H1 (cell line): Measurements from ENCODE around the gene TPD52L2. TPM values are rescaled to one million over a fixed set of nuclear protein-coding genes. Genes with fewer than 3 reads are reported as not detected.

Source experiments
- CTCF ChIA-PET: fragments of 300-600 bp; sonication (Branson Sonifier 250); formaldehyde crosslinking; loops from one replicate; lab custom pipeline; 2021; ENCODE audit not compliant: partially characterized antibody; lab: Charles Lee
- POLR2A ChIA-PET: fragments of 300-600 bp; sonication (Branson Sonifier 250); formaldehyde crosslinking; loops from one replicate; lab custom pipeline; 2021; ENCODE audit warnings: inconsistent platforms; ENCODE audit not compliant: partially characterized antibody; lab: Charles Lee
- DNase-seq, 2 experiments: peaks; one replicate each; pipeline versions ENCODE4 v3.0.0 to v3.0.0-alpha.2; 2010 to 2022; ENCODE audit warnings: low spot score in 2 of 2, low read depth in 1 of 2, mixed read lengths in 1 of 2
- FAIRE-seq: peaks from 2 replicates; lab custom pipeline; 2011; peaks lifted over from hg19 to GRCh38; lab: Jason Lieb, UNC
- H2AFZ ChIP-seq: 2 replicates; pipeline ENCODE4 v1.8.1; 2012; ENCODE audit warnings: low read length, inconsistent platforms
- H2AK5ac ChIP-seq: 2 replicates; pipeline ENCODE4 v1.6.1; 2013; ENCODE audit warnings: low read depth, low read length
- H2BK120ac ChIP-seq: replicated peaks from 2 replicates; pipeline ENCODE3; 2013; ENCODE audit warnings: low read depth, low read length, inconsistent platforms
- H2BK12ac ChIP-seq: 2 replicates; pipeline ENCODE4 v1.6.1; 2013; ENCODE audit warnings: low read depth, low read length
- H2BK15ac ChIP-seq: 2 replicates; pipeline ENCODE4 v1.6.1; 2013; ENCODE audit warnings: low read length
- H2BK20ac ChIP-seq: 2 replicates; pipeline ENCODE4 v1.6.1; 2013; ENCODE audit warnings: low read length
- H2BK5ac ChIP-seq: 2 replicates; pipeline ENCODE4 v1.6.1; 2013; ENCODE audit warnings: low read depth, low read length
- H3K14ac ChIP-seq: 2 replicates; pipeline ENCODE4 v1.6.1; 2013; ENCODE audit warnings: inconsistent platforms; ENCODE audit not compliant: insufficient read length
- H3K18ac ChIP-seq: 2 replicates; pipeline ENCODE4 v1.6.1; 2013; ENCODE audit warnings: low read length; ENCODE audit errors: extremely low read depth
- H3K23ac ChIP-seq: 2 replicates; pipeline ENCODE4 v1.6.1; 2013; ENCODE audit warnings: inconsistent platforms; ENCODE audit not compliant: insufficient read length
- H3K23me2 ChIP-seq: 2 replicates; pipeline ENCODE4 v1.6.1; 2013; ENCODE audit warnings: low read depth, low read length
- H3K27ac ChIP-seq: 2 replicates; pipeline ENCODE4 v1.6.1; 2011; ENCODE audit warnings: low read depth, low read length, inconsistent platforms
- H3K27me3 ChIP-seq, 4 experiments: replicated peaks in 1 of 4; 1 replicate in 1 of 4; 2 replicates in 3 of 4; pipeline versions ENCODE4 v1.6.1 to v1.8.1; 2011 to 2013; ENCODE audit warnings: low read length in 3 of 4, mild to moderate bottlenecking in 3 of 4, inconsistent platforms in 2 of 4, mixed read lengths in 2 of 4, moderate library complexity in 1 of 4; ENCODE audit not compliant: control insufficient read depth in 3 of 4, insufficient read depth in 3 of 4; ENCODE audit errors: extremely low read depth in 1 of 4
- H3K36me3 ChIP-seq, 4 experiments: 2 replicates each; pipeline versions ENCODE4 v1.6.1 to v1.8.1; 2011 to 2013; ENCODE audit warnings: mild to moderate bottlenecking in 4 of 4, low read length in 3 of 4, moderate library complexity in 2 of 4, control low read depth in 1 of 4, inconsistent platforms in 1 of 4; ENCODE audit not compliant: insufficient read depth in 4 of 4, control insufficient read depth in 2 of 4
- H3K4ac ChIP-seq: replicated peaks from 2 replicates; pipeline ENCODE3; 2013; ENCODE audit warnings: low read length, low read depth, mixed read lengths, inconsistent platforms; ENCODE audit not compliant: insufficient read length
- H3K4me1 ChIP-seq, 4 experiments: replicated peaks in 1 of 4; 1 replicate in 1 of 4; 2 replicates in 3 of 4; pipeline versions ENCODE4 v1.6.1 to v1.8.1; 2011 to 2013; ENCODE audit warnings: low read length in 3 of 4, inconsistent platforms in 2 of 4, mixed read lengths in 1 of 4; ENCODE audit not compliant: insufficient read depth in 4 of 4, control insufficient read depth in 3 of 4
- H3K4me2 ChIP-seq, 2 experiments: 2 replicates each; pipeline versions ENCODE4 v1.6.1 to v1.8.1; 2011 to 2013; ENCODE audit warnings: low read depth in 2 of 2, low read length in 2 of 2, control low read depth in 1 of 2, inconsistent platforms in 1 of 2, mild to moderate bottlenecking in 1 of 2; ENCODE audit not compliant: insufficient read depth in 1 of 2
- H3K4me3 ChIP-seq, 4 experiments: fragments of 200-600, 300-600 bp in 1 of 4; sonication (generic), shearing (Covaris generic), sonication (Bioruptor Twin) in 1 of 4; 2 replicates each; pipeline versions ENCODE4 v1.5.1 to v1.8.1; 2011 to 2016; ENCODE audit warnings: low read length in 4 of 4, low read depth in 3 of 4, control low read depth in 2 of 4, inconsistent platforms in 2 of 4, mild to moderate bottlenecking in 2 of 4, mixed read lengths in 1 of 4, moderate library complexity in 1 of 4; ENCODE audit not compliant: insufficient read depth in 2 of 4; ENCODE audit errors: extremely low read depth in 1 of 4
- H3K56ac ChIP-seq: replicated peaks from 2 replicates; pipeline ENCODE3; 2013; ENCODE audit warnings: low read depth, mild to moderate bottlenecking, mixed read lengths, low read length, inconsistent platforms; ENCODE audit not compliant: insufficient read length
- H3K79me1 ChIP-seq: 2 replicates; pipeline ENCODE4 v1.6.1; 2013; ENCODE audit warnings: low read depth, low read length, control low read depth
- H3K79me2 ChIP-seq, 2 experiments: 2 replicates each; pipeline versions ENCODE4 v1.6.1 to v1.8.1; 2012 to 2013; ENCODE audit warnings: low read length in 2 of 2, mild to moderate bottlenecking in 2 of 2, inconsistent platforms in 1 of 2; ENCODE audit not compliant: insufficient read depth in 2 of 2, control insufficient read depth in 1 of 2
- H3K9ac ChIP-seq, 4 experiments: replicated peaks in 1 of 4; 1 replicate in 1 of 4; 2 replicates in 3 of 4; pipeline versions ENCODE4 v1.6.1 to v1.8.1; 2011 to 2013; ENCODE audit warnings: low read depth in 3 of 4, low read length in 3 of 4, control low read depth in 2 of 4, mild to moderate bottlenecking in 2 of 4, moderate library complexity in 2 of 4, inconsistent platforms in 1 of 4; ENCODE audit errors: extremely low read depth in 1 of 4
- H3K9me3 ChIP-seq, 2 experiments: 2 replicates each; pipeline versions ENCODE4 v1.6.1 to v1.8.1; 2012 to 2013; ENCODE audit warnings: mild to moderate bottlenecking in 2 of 2, moderate library complexity in 2 of 2, control low read depth in 1 of 2, inconsistent platforms in 1 of 2, low read depth in 1 of 2, low read length in 1 of 2, mixed read lengths in 1 of 2; ENCODE audit not compliant: insufficient read depth in 2 of 2
- H4K20me1 ChIP-seq, 2 experiments: replicated peaks in 1 of 2; 2 replicates each; pipeline versions ENCODE3 to v1.8.1; 2011 to 2013; ENCODE audit warnings: inconsistent platforms in 2 of 2, low read length in 2 of 2, mild to moderate bottlenecking in 1 of 2; ENCODE audit not compliant: insufficient read depth in 2 of 2, control insufficient read depth in 1 of 2
- H4K5ac ChIP-seq: 2 replicates; pipeline ENCODE4 v1.6.1; 2013; ENCODE audit warnings: low read length, low read depth, mixed read lengths, inconsistent platforms; ENCODE audit not compliant: insufficient read length
- H4K8ac ChIP-seq: 2 replicates; pipeline ENCODE4 v1.8.0; 2013; ENCODE audit warnings: mild to moderate bottlenecking, moderate library complexity, low read length, inconsistent platforms; ENCODE audit not compliant: insufficient read depth; ENCODE audit errors: extremely low read depth
- H4K91ac ChIP-seq: replicated peaks from 2 replicates; pipeline ENCODE3; 2013; ENCODE audit warnings: low read length, mixed read lengths, inconsistent platforms; ENCODE audit not compliant: insufficient read length
- ASH2L ChIP-seq: fragments of 200-600, 300-600 bp; sonication (generic); IDR thresholded peaks from one replicate; pipeline ENCODE4 v1.7.1; 2017; ENCODE audit warnings: low read length
- GTF2F1 ChIP-seq: IDR thresholded peaks from 2 replicates; pipeline ENCODE4 v1.6.1; 2012; ENCODE audit warnings: low read depth, low read length, improper control_type of control experiment, borderline replicate concordance
- JUND ChIP-seq: IDR thresholded peaks from 2 replicates; pipeline ENCODE4 v1.6.1; 2011; ENCODE audit warnings: mild to moderate bottlenecking, improper control_type of control experiment, low read length
- POLR2A ChIP-seq, 2 experiments: IDR thresholded peaks; 1 replicate in 1 of 2; 2 replicates in 1 of 2; pipeline ENCODE4 v1.6.1; 2011; ENCODE audit warnings: low read depth in 2 of 2, low read length in 2 of 2, mild to moderate bottlenecking in 2 of 2; ENCODE audit errors: control extremely low read depth in 1 of 2
- POU5F1 ChIP-seq: IDR thresholded peaks from 2 replicates; pipeline ENCODE4 v1.6.1; 2011; ENCODE audit warnings: low read depth, mild to moderate bottlenecking, low read length, moderate library complexity
- WGBS, 2 experiments: shearing (Covaris generic) in 1 of 2; methylation state at CpG; one replicate each; pipeline versions ENCODE4 v1.1.6 to v1.1.7; 2013 to 2015; ENCODE audit warnings: low lambda C conversion rate in 2 of 2, mixed read lengths in 2 of 2, inconsistent platforms in 1 of 2, low coverage in 1 of 2, missing lambda C conversion rate in 1 of 2; ENCODE audit not compliant: insufficient replicate concordance in 2 of 2, insufficient coverage in 1 of 2, insufficient read length in 1 of 2; ENCODE audit errors: extremely low coverage in 1 of 2, missing lambda C conversion rate in 1 of 2; 5-methylcytosine and 5-hydroxymethylcytosine counted together
- polyA plus RNA-seq, 7 experiments: library from polyadenylated mRNA; depleted of rRNA in 3 of 7; stranded (reverse) in 5 of 7; unstranded in 2 of 7; fragments of >200 nt in 5 of 7; fragments of 200-250 nt in 2 of 7; gene quantifications; 1 replicate in 5 of 7; 2 replicates in 1 of 7; 4 replicates in 1 of 7; pipeline versions ENCODE4 v1.2.1 to v1.2.3, GENCODE V29; 2011 to 2013; ENCODE audit warnings: missing spikeins in 2 of 7, mixed read lengths in 2 of 7
- total RNA-seq: library from RNA; stranded (reverse); fragmentation: NEBNext Ultra II Directional; extraction: Animal tissue kit (Norgen Biotek cat#: 25700); gene quantifications from 2 replicates; pipeline ENCODE4 v1.2.1, GENCODE V29; 2021

Gene TPD52L2
- total and polyA plus RNA-seq, 2 of the 8 experiments (the other 6 are each of a cell fraction or from before 2014, with no cell fraction given), result 77.1 to 80.2 TPM

- Histone ChIP-seq H3K79me2 (peaks cover 0 to 35% of the 10 kb centered on the region in 2 experiments; a peak in 2 of 4 replicates), H4K91ac (peak overlapping the region; percentile 7), H3K9ac (no peak overlapping the region), H4K20me1 (peaks cover 0 to 5% of the 10 kb centered on the region in 2 experiments), H2BK120ac (no peak overlapping the region), H3K4ac (no peak overlapping the region), H3K4me1 (peaks cover 7 to 21% (median 18%) of the 10 kb centered on the region in 4 experiments), H3K56ac (no peak overlapping the region), H3K4me2 (peak overlapping the region; percentile 36 to 83), H2AK5ac (peak overlapping the region; percentile 28), H3K36me3 (peaks cover 0 to 17% (median 0%) of the 10 kb centered on the region in 4 experiments; a peak in 1 of 8 replicates), H3K23ac (no peak overlapping the region), H2AFZ (no peak overlapping the region), H3K14ac (no peak overlapping the region), H3K18ac (no peak overlapping the region), H4K8ac (no peak overlapping the region; the same call in 1 of the 2 replicates), H3K9me3 (no peaks in the 10 kb centered on the region), H3K27ac (no peak overlapping the region), H4K5ac (no peak overlapping the region), H3K23me2 (peaks cover 6% of the 10 kb centered on the region; the same call in 1 of the 2 replicates), H2BK12ac (peak overlapping the region; percentile 43; the same call in 1 of the 2 replicates), H3K79me1 (peaks cover 6% of the 10 kb centered on the region; the same call in 1 of the 2 replicates), H2BK20ac (0 out of 2 replicates have a peak overlapping the region, but pooled peaks have one; percentile 72), H3K27me3 (no peaks in the 10 kb centered on the region), H2BK5ac (peak overlapping the region; percentile 92; the same call in 1 of the 2 replicates), H3K4me3 (peak overlapping the region in 3 of 4 experiments; percentile 49 to 95 (median 92); a peak in 5 of 8 replicates), H2BK15ac (no peak overlapping the region)
- DNase-seq (no peak), FAIRE-seq (no peak)
- ChIA-PET CTCF (interaction anchor here (0.6 to 5.8 kb wide), 14 partner anchors 8 to 122 kb away, joined by 3 to 59 read pairs (median 4); no protein-coding TSS in a partner anchor), POLR2A (interaction anchor here (0.7 to 5.9 kb wide), 15 partner anchors 8 to 165 kb away, joined by 3 to 52 read pairs (median 4); partner anchors contain the start of genes ARFRP1 and ZGPAT)
- no peak for TF ChIP-seq POLR2A (IDR thresholded peaks at IDR 0.05; ENCODE audit: control extremely low read depth in 1 of 2, low read depth in 2 of 2, low read length in 2 of 2)
- no peak for TF ChIP-seq JUND
- no peak for TF ChIP-seq ASH2L
- TF ChIP-seq POU5F1, result no peak
- TF ChIP-seq GTF2F1, result no peak
- WGBS, 2 experiments, result 99% methylated on average over 10 of the region's 18 CpGs; no CpG with 5 or more reads in 1 of the 2 experiments
Measured at GRCh38 chr20:63863021-63863797, 1.9 kb upstream of the TPD52L2 start.
